Fibroblast of lung (primary cell): ENCODE data around the gene XYLT1. TPM values are rescaled to one million over a fixed set of nuclear protein-coding genes. Genes with fewer than 3 reads are reported as not detected.

Source experiments
- DNase-seq, 2 donors: peaks; one replicate each; pipeline versions ENCODE4 v3.0.0 to v3.0.0-alpha.2; 2010; ENCODE audit warnings: low read depth in 2 of 2
- H2AFZ ChIP-seq: 2 replicates; pipeline ENCODE4 v1.5.1; 2012; ENCODE audit warnings: low read length, control low read depth, inconsistent platforms
- H3K27ac ChIP-seq: 2 replicates; pipeline ENCODE4 v1.5.1; 2011; ENCODE audit warnings: low read length, control low read depth; ENCODE audit not compliant: insufficient read depth
- H3K27me3 ChIP-seq: 2 replicates; pipeline ENCODE4 v1.5.1; 2011; ENCODE audit warnings: mild to moderate bottlenecking, low read length; ENCODE audit not compliant: control insufficient read depth, insufficient read depth
- H3K36me3 ChIP-seq: 2 replicates; pipeline ENCODE4 v1.5.1; 2011; ENCODE audit warnings: low read length; ENCODE audit not compliant: control insufficient read depth, insufficient read depth
- H3K4me1 ChIP-seq: 2 replicates; pipeline ENCODE4 v1.5.1; 2011; ENCODE audit warnings: low read length; ENCODE audit not compliant: control insufficient read depth, insufficient read depth; ENCODE audit errors: extremely low read depth
- H3K4me2 ChIP-seq: 2 replicates; pipeline ENCODE4 v1.5.1; 2011; ENCODE audit warnings: low read length, control low read depth; ENCODE audit not compliant: insufficient read depth; ENCODE audit errors: extremely low read depth
- H3K4me3 ChIP-seq, 4 experiments: fragments of 200-600 bp in 1 of 4; sonication (generic) in 1 of 4; replicated peaks in 1 of 4; 2 replicates each; pipeline ENCODE4 v1.5.1; 2011 to 2016; ENCODE audit warnings: low read length in 4 of 4, low read depth in 3 of 4, mild to moderate bottlenecking in 3 of 4, control low read depth in 2 of 4, inconsistent platforms in 1 of 4, mixed read lengths in 1 of 4; ENCODE audit not compliant: insufficient read depth in 1 of 4; ENCODE audit errors: control extremely low read depth in 1 of 4
- H3K79me2 ChIP-seq: 2 replicates; pipeline ENCODE4 v1.5.1; 2012; ENCODE audit warnings: mild to moderate bottlenecking, low read length, inconsistent platforms; ENCODE audit not compliant: control insufficient read depth, insufficient read depth
- H3K9ac ChIP-seq: 2 replicates; pipeline ENCODE4 v1.5.1; 2011; ENCODE audit warnings: mild to moderate bottlenecking, low read length, control low read depth; ENCODE audit not compliant: insufficient read depth
- H3K9me3 ChIP-seq: 2 replicates; pipeline ENCODE4 v1.5.1; 2012; ENCODE audit warnings: low read depth, low read length; ENCODE audit not compliant: control insufficient read depth, insufficient read depth
- H4K20me1 ChIP-seq: 2 replicates; pipeline ENCODE4 v1.5.1; 2011; ENCODE audit warnings: low read length; ENCODE audit not compliant: control insufficient read depth, insufficient read depth; ENCODE audit errors: extremely low read depth
- CTCF ChIP-seq, 2 donors: IDR thresholded peaks in 1 of 2; conservative IDR thresholded peaks in 1 of 2; 1 replicate in 1 of 2; 2 replicates in 1 of 2; pipeline ENCODE4 v1.5.1; 2011 to 2012; ENCODE audit warnings: low read length in 2 of 2, control low read depth in 1 of 2, inconsistent platforms in 1 of 2, low read depth in 1 of 2, mild to moderate bottlenecking in 1 of 2
- EZH2 ChIP-seq: IDR thresholded peaks from 2 replicates; pipeline ENCODE4 v1.5.1; 2012; ENCODE audit warnings: low read length, control low read depth, mild to moderate bottlenecking; ENCODE audit errors: missing control alignments
- polyA plus RNA-seq, 2 donors: library from polyadenylated mRNA; depleted of rRNA in 1 of 2; stranded (reverse) in 1 of 2; unstranded in 1 of 2; fragments of >200 nt; gene quantifications; 2 replicates each; pipeline ENCODE4 v1.2.1, GENCODE V29; 2011 to 2012; ENCODE audit warnings: missing spikeins in 1 of 2
- total RNA-seq: library from RNA; depleted of rRNA; stranded (reverse); fragments of >200 nt; gene quantifications from 2 replicates; pipeline ENCODE4 v1.2.1, GENCODE V29; 2014

XYLT1 gene
- total and polyA plus RNA-seq, 2 donors (not counting 1 experiment from before 2014, with no cell fraction given) = 9.3 to 21.8 TPM

- no peaks in the 10 kb centered on the region for H3K27me3 ChIP-seq
- no peak overlapping the region for H2AFZ ChIP-seq
- H3K4me1 ChIP-seq = peaks cover 6% of the 10 kb centered on the region
- no peaks in the 10 kb centered on the region for H4K20me1 ChIP-seq
- no peak overlapping the region for H3K4me3 ChIP-seq
- no peaks in the 10 kb centered on the region for H3K36me3 ChIP-seq
- peak; percentile 16 to 51 for DNase-seq
- H3K79me2 ChIP-seq = peaks cover 5% of the 10 kb centered on the region
- no peak overlapping the region for H3K27ac ChIP-seq
- H3K4me2 ChIP-seq = no peak overlapping the region
- TF ChIP-seq EZH2 (no peak), CTCF (conservative IDR thresholded peaks at IDR 0.05 in 1 of 2, IDR thresholded peaks at IDR 0.05 in 1 of 2; ENCODE audit: low read depth in 1 of 2, low read length in 2 of 2) (peak in 1 of 2 donors; percentile 20)
- H3K9me3 ChIP-seq = no peaks in the 10 kb centered on the region
- H3K9ac ChIP-seq = no peak overlapping the region
Measured at GRCh38 chr16:17416461-17417311, 54.1 kb downstream of the XYLT1 start.

GRCh38 chr16:17414916-17415315, 55.8 kb downstream of the XYLT1 start:
- H2AFZ ChIP-seq = no peak overlapping the region
- H3K36me3 ChIP-seq = no peaks in the 10 kb centered on the region
- no peaks in the 10 kb centered on the region for H3K27me3 ChIP-seq
- TF ChIP-seq CTCF (conservative IDR thresholded peaks at IDR 0.05 in 1 of 2, IDR thresholded peaks at IDR 0.05 in 1 of 2; ENCODE audit: low read depth in 1 of 2, low read length in 2 of 2) = no peak
- no peak for TF ChIP-seq EZH2
- no peak overlapping the region for H3K4me3 ChIP-seq
- no peak for DNase-seq
- peaks cover 6% of the 10 kb centered on the region for H3K4me1 ChIP-seq
- no peak overlapping the region for H3K9ac ChIP-seq
- no peaks in the 10 kb centered on the region for H4K20me1 ChIP-seq
- H3K79me2 ChIP-seq = peaks cover 5% of the 10 kb centered on the region
- no peak overlapping the region for H3K4me2 ChIP-seq
- H3K27ac ChIP-seq = no peak overlapping the region
- no peaks in the 10 kb centered on the region for H3K9me3 ChIP-seq

GRCh38 chr16:17414421-17414820, 56.3 kb downstream of the XYLT1 start:
- H3K27me3 ChIP-seq = no peaks in the 10 kb centered on the region
- H3K9ac ChIP-seq = no peak overlapping the region
- no peak overlapping the region for H2AFZ ChIP-seq
- TF ChIP-seq CTCF (conservative IDR thresholded peaks at IDR 0.05 in 1 of 2, IDR thresholded peaks at IDR 0.05 in 1 of 2; ENCODE audit: low read depth in 1 of 2, low read length in 2 of 2) = no peak
- no peak for TF ChIP-seq EZH2
- no peak overlapping the region for H3K27ac ChIP-seq
- H4K20me1 ChIP-seq = no peaks in the 10 kb centered on the region
- H3K9me3 ChIP-seq = no peaks in the 10 kb centered on the region
- peaks cover 5% of the 10 kb centered on the region for H3K79me2 ChIP-seq
- peaks cover 6% of the 10 kb centered on the region for H3K4me1 ChIP-seq
- no peak overlapping the region for H3K4me2 ChIP-seq
- H3K4me3 ChIP-seq = no peak overlapping the region
- DNase-seq = no peak
- H3K36me3 ChIP-seq = no peaks in the 10 kb centered on the region
